H9 (cell line): ENCODE results near the gene MYOZ3. TPM values are rescaled to one million over a fixed set of nuclear protein-coding genes. Genes with fewer than 3 reads are reported as not detected.

Source experiments
- DNase-seq: peaks from one replicate; pipeline ENCODE4 v3.0.0-alpha.2; 2017
- H2AFZ ChIP-seq: one replicate; pipeline ENCODE4 v1.6.1; 2013; ENCODE audit warnings: mild to moderate bottlenecking, low read length, control low read depth, moderate library complexity
- H2AK5ac ChIP-seq: 2 replicates; pipeline ENCODE4 v1.6.1; 2013; ENCODE audit warnings: low read length, control low read depth, mixed read lengths; ENCODE audit not compliant: insufficient read length
- H2BK120ac ChIP-seq: one replicate; pipeline ENCODE4 v1.6.1; 2013; ENCODE audit warnings: low read depth, mild to moderate bottlenecking, low read length, control low read depth, inconsistent platforms; ENCODE audit not compliant: poor library complexity, severe bottlenecking
- H2BK12ac ChIP-seq: 2 replicates; pipeline ENCODE4 v1.6.1; 2013; ENCODE audit warnings: low read length, control low read depth, mixed read lengths, low read depth; ENCODE audit not compliant: insufficient read length
- H2BK15ac ChIP-seq: 2 replicates; pipeline ENCODE4 v1.6.1; 2013; ENCODE audit warnings: low read depth, low read length, control low read depth
- H2BK20ac ChIP-seq: one replicate; pipeline ENCODE4 v1.6.1; 2013; ENCODE audit warnings: low read depth, mild to moderate bottlenecking, low read length, control low read depth, inconsistent platforms; ENCODE audit not compliant: poor library complexity, severe bottlenecking
- H2BK5ac ChIP-seq: 2 replicates; pipeline ENCODE4 v1.6.1; 2013; ENCODE audit warnings: low read length, control low read depth, mixed read lengths; ENCODE audit not compliant: insufficient read length
- H3K14ac ChIP-seq: 2 replicates; pipeline ENCODE4 v1.6.1; 2013; ENCODE audit warnings: low read length, control low read depth; ENCODE audit not compliant: insufficient read depth
- H3K18ac ChIP-seq: 2 replicates; pipeline ENCODE4 v1.6.1; 2013; ENCODE audit warnings: low read depth, mild to moderate bottlenecking, mixed read lengths, low read length, control low read depth; ENCODE audit not compliant: insufficient read length
- H3K23ac ChIP-seq: 2 replicates; pipeline ENCODE4 v1.6.1; 2013; ENCODE audit warnings: low read length, control low read depth, mixed read lengths, low read depth; ENCODE audit not compliant: insufficient read length
- H3K23me2 ChIP-seq: 2 replicates; pipeline ENCODE4 v1.6.1; 2013; ENCODE audit warnings: low read depth, mild to moderate bottlenecking, mixed read lengths, low read length, control low read depth; ENCODE audit not compliant: insufficient read length, poor library complexity, severe bottlenecking
- H3K27ac ChIP-seq: 2 replicates; pipeline ENCODE4 v1.5.1; 2013; ENCODE audit warnings: low read length, control low read depth, mixed read lengths, low read depth; ENCODE audit not compliant: insufficient read length
- H3K27me3 ChIP-seq: 2 replicates; pipeline ENCODE4 v1.6.1; 2013; ENCODE audit warnings: low read length, control low read depth, inconsistent platforms; ENCODE audit not compliant: insufficient read depth
- H3K4ac ChIP-seq: 2 replicates; pipeline ENCODE4 v1.6.1; 2013; ENCODE audit warnings: low read depth, mild to moderate bottlenecking, control low read depth, inconsistent platforms, low read length, moderate library complexity
- H3K4me1 ChIP-seq: 2 replicates; pipeline ENCODE4 v1.6.1; 2013; ENCODE audit warnings: low read length, control low read depth, inconsistent platforms; ENCODE audit not compliant: insufficient read depth
- H3K4me2 ChIP-seq: 2 replicates; pipeline ENCODE4 v1.6.1; 2013; ENCODE audit warnings: low read length, control low read depth, mixed read lengths; ENCODE audit not compliant: insufficient read length, insufficient read depth
- H3K56ac ChIP-seq: 2 replicates; pipeline ENCODE4 v1.6.1; 2013; ENCODE audit warnings: low read depth, mild to moderate bottlenecking, mixed read lengths, low read length, control low read depth; ENCODE audit not compliant: insufficient read length
- H3K79me1 ChIP-seq: 2 replicates; pipeline ENCODE4 v1.6.1; 2013; ENCODE audit warnings: low read depth, mild to moderate bottlenecking, moderate library complexity, low read length, control low read depth, inconsistent platforms; ENCODE audit not compliant: insufficient read depth, poor library complexity, severe bottlenecking
- H3K79me2 ChIP-seq: 2 replicates; pipeline ENCODE4 v1.6.1; 2013; ENCODE audit warnings: low read length, control low read depth, inconsistent platforms; ENCODE audit not compliant: insufficient read depth
- H3K9ac ChIP-seq: 2 replicates; pipeline ENCODE4 v1.6.1; 2013; ENCODE audit warnings: low read length, control low read depth, mixed read lengths; ENCODE audit not compliant: insufficient read length; ENCODE audit errors: extremely low read depth
- H3K9me3 ChIP-seq: one replicate; pipeline ENCODE4 v1.6.1; 2013; ENCODE audit warnings: low read depth, low read length, inconsistent platforms; ENCODE audit not compliant: control insufficient read depth
- H3T11ph ChIP-seq: one replicate; pipeline ENCODE4 v1.6.1; 2013; ENCODE audit warnings: mild to moderate bottlenecking, low read length, control low read depth, inconsistent platforms
- H4K20me1 ChIP-seq: one replicate; pipeline ENCODE4 v1.6.1; 2013; ENCODE audit not compliant: control insufficient read depth, insufficient read length, insufficient read depth
- H4K5ac ChIP-seq: 2 replicates; pipeline ENCODE4 v1.6.1; 2013; ENCODE audit warnings: low read depth, mild to moderate bottlenecking, mixed read lengths, low read length, control low read depth; ENCODE audit not compliant: insufficient read length
- H4K8ac ChIP-seq: replicated peaks from 2 replicates; pipeline ENCODE4 v1.6.1; 2013; ENCODE audit warnings: low read length, control low read depth, mixed read lengths, low read depth; ENCODE audit not compliant: insufficient read length
- H4K91ac ChIP-seq: 2 replicates; pipeline ENCODE4 v1.6.1; 2013; ENCODE audit warnings: low read depth, mild to moderate bottlenecking, moderate library complexity, mixed read lengths, low read length, control low read depth; ENCODE audit not compliant: insufficient read length
- H3K27ac Mint-ChIP-seq, 3 experiments: 2 replicates in 2 of 3; 3 replicates in 1 of 3; pipeline ENCODE4 v1.8.0; 2020 to 2021; ENCODE audit warnings: mixed read lengths in 3 of 3, mild to moderate bottlenecking in 1 of 3, moderate library complexity in 1 of 3
- H3K27me3 Mint-ChIP-seq: 2 replicates; pipeline ENCODE4 v1.8.0; 2021; ENCODE audit warnings: low read depth, mild to moderate bottlenecking, moderate library complexity, mixed read lengths
- H3K36me3 Mint-ChIP-seq, 3 experiments: 2 replicates in 2 of 3; 3 replicates in 1 of 3; pipeline ENCODE4 v1.8.0; 2020 to 2021; ENCODE audit warnings: low read depth in 3 of 3, mixed read lengths in 3 of 3; ENCODE audit not compliant: insufficient read depth in 1 of 3
- H3K4me1 Mint-ChIP-seq, 2 experiments: 2 replicates each; pipeline ENCODE4 v1.8.0; 2020; ENCODE audit warnings: mixed read lengths in 2 of 2
- H3K4me3 Mint-ChIP-seq, 2 experiments: 2 replicates in 1 of 2; 3 replicates in 1 of 2; pipeline ENCODE4 v1.8.0; 2020 to 2021; ENCODE audit warnings: mild to moderate bottlenecking in 2 of 2, mixed read lengths in 2 of 2, moderate library complexity in 1 of 2
- H3K9me3 Mint-ChIP-seq, 2 experiments: 2 replicates in 1 of 2; 3 replicates in 1 of 2; pipeline ENCODE4 v1.8.0; 2020; ENCODE audit warnings: mild to moderate bottlenecking in 2 of 2, mixed read lengths in 2 of 2, moderate library complexity in 1 of 2
- WGBS: extraction: QIAGEN DNeasy Blood & Tissue Kit; methylation state at CpG from one replicate; pipeline ENCODE4 v1.1.7; 2013; ENCODE audit warnings: missing lambda C conversion rate, low lambda C conversion rate, mixed read lengths; ENCODE audit not compliant: insufficient read length; ENCODE audit errors: extremely low coverage; 5-methylcytosine and 5-hydroxymethylcytosine counted together
- total RNA-seq: library from RNA; stranded (reverse); gene quantifications from 2 replicates; pipeline ENCODE4 v1.2.1, GENCODE V29; 2021
- TF ChIP-seq, protein P1 (sequence below): fragments of 200-600 bp; sonication (generic); conservative IDR thresholded peaks from 3 replicates; pipeline ENCODE4 v1.8.0; 2021; ENCODE audit warnings: antibody characterized with exemption, mild to moderate bottlenecking

Gene MYOZ3
- total RNA-seq, 1 experiment from 2014 or later: 18.1 TPM

DNA sequence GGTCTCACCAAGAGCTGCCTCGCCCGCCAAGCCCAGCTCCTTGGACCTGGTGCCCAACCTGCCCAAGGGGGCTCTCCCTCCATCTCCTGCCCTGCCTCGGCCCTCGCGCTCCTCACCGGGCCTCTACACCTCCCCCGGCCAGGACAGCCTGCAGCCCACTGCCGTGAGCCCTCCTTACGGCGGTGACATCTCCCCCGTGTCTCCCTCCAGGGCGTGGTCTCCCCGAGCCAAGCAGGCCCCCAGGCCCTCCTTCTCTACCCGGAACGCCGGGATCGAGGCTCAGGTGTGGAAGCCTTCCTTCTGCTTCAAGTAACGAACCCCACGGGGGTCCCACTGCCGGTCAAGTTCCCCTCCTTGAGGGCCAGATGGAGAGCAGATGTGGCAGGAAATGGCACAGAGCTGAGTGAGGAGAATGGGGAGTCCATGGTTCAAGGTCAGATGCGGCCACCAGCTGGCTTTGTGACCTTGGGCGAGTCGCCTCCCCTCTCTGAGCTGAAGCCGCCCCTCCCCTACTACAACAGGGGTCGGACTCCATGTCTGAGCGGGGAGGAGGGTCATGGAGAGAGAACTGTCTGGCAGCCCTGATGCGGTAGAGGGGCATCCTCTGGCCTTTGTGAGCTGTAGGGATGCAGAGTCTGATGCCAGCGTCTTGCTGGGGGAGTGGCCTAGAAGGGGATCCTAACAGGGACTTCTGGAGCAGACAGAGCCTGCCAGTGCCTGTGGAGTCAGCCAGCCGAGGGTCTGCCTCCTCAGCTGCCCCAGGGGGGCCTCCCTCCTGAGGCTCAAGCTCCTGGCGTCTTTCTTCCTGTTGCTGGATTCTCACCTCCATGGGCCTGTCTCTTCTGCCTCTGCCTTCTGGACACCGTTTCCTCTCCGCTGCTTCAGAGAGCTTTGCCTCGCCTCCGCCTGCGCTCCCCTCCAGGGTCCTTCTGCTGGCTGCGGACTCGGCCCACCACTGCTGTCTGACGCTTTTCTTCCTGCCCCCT lies 10.7 kb upstream of the MYOZ3 start:
- Histone ChIP-seq H2BK12ac (no peak overlapping the region), H2BK20ac (no peak overlapping the region), H3K18ac (no peak overlapping the region), H3K23me2 (no peaks in the 10 kb centered on the region), H3K9me3 (no peaks in the 10 kb centered on the region), H3K23ac (no peak overlapping the region), H2BK15ac (no peak overlapping the region), H3K79me2 (no peaks in the 10 kb centered on the region), H2BK120ac (no peak overlapping the region), H4K5ac (no peak overlapping the region), H3K56ac (no peak overlapping the region), H3T11ph (no peak overlapping the region), H3K4me2 (no peak overlapping the region), H4K8ac (no peak overlapping the region), H3K4ac (no peak overlapping the region), H4K20me1 (no peaks in the 10 kb centered on the region), H3K27me3 (no peaks in the 10 kb centered on the region), H3K9ac (no peak overlapping the region), H2AK5ac (no peak overlapping the region), H2AFZ (no peak overlapping the region), H3K79me1 (no peaks in the 10 kb centered on the region), H3K27ac (no peak overlapping the region), H3K14ac (no peak overlapping the region; the same call in 1 of the 2 replicates), H3K4me1 (no peaks in the 10 kb centered on the region), H4K91ac (no peak overlapping the region), H2BK5ac (no peak overlapping the region)
- H3K36me3 Mint-ChIP-seq: no peaks in the 10 kb centered on the region
- no CpG with 5 or more reads among the region's 38 CpGs for WGBS
- no peaks in the 10 kb centered on the region for H3K9me3 Mint-ChIP-seq
- no peak for DNase-seq
- peaks cover 1% of the 10 kb centered on the region for H3K27me3 Mint-ChIP-seq
- no peak overlapping the region for H3K4me3 Mint-ChIP-seq
- TF ChIP-seq, protein P1, sequence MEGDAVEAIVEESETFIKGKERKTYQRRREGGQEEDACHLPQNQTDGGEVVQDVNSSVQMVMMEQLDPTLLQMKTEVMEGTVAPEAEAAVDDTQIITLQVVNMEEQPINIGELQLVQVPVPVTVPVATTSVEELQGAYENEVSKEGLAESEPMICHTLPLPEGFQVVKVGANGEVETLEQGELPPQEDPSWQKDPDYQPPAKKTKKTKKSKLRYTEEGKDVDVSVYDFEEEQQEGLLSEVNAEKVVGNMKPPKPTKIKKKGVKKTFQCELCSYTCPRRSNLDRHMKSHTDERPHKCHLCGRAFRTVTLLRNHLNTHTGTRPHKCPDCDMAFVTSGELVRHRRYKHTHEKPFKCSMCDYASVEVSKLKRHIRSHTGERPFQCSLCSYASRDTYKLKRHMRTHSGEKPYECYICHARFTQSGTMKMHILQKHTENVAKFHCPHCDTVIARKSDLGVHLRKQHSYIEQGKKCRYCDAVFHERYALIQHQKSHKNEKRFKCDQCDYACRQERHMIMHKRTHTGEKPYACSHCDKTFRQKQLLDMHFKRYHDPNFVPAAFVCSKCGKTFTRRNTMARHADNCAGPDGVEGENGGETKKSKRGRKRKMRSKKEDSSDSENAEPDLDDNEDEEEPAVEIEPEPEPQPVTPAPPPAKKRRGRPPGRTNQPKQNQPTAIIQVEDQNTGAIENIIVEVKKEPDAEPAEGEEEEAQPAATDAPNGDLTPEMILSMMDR: no peak
- peaks cover 23 to 34% of the 10 kb centered on the region in 2 experiments for H3K4me1 Mint-ChIP-seq
- peak overlapping the region in 1 of 3 experiments; percentile 44; a peak in 3 of 7 replicates for H3K27ac Mint-ChIP-seq
